Measurements from ENCODE around the gene MGRN1.

MGRN1 gene

GRCh38 chr16:4624015-4624826 lies at the start of gene MGRN1:
Gene MGRN1, plus strand, starts transcription at chr16:4624826. Its CDS starts 135 bp downstream, at chr16:4624961.
- DNase-seq = peak; percentile 96
- Mint-ChIP-seq H3K27ac (peak within 1 kb of the TSS; percentile 98), H3K4me3 (peak within 1 kb of the TSS; percentile 98), H3K36me3 (peaks cover 20% of the 10 kb centered on the region), H3K4me1 (peaks cover 40% of the 10 kb centered on the region), H3K9me3 (no peaks in the 10 kb centered on the region), H3K27me3 (no peaks in the 10 kb centered on the region)
- CTCF ChIA-PET = interaction anchor here (0.6 to 2.9 kb wide), 18 partner anchors 8 to 332 kb away, joined by 3 to 13 read pairs (median 4); partner anchors contain the start of genes HMOX2 and UBALD1

- H3K36me3 Mint-ChIP-seq = no peaks in the 10 kb centered on the region
- CTCF ChIA-PET = interaction anchor here (1.1 to 2.0 kb wide), 3 partner anchors 11 to 70 kb away, joined by 3 to 5 read pairs (median 4); no protein-coding TSS in a partner anchor
- peaks cover 9% of the 10 kb centered on the region for H3K4me1 Mint-ChIP-seq
- no peak overlapping the region for H3K27ac Mint-ChIP-seq
- DNase-seq = peak; percentile 26
- peaks cover 11% of the 10 kb centered on the region for H3K27me3 Mint-ChIP-seq
- no peak overlapping the region for H3K4me3 Mint-ChIP-seq
- no peaks in the 10 kb centered on the region for H3K9me3 Mint-ChIP-seq
Observed at GRCh38 chr16:4574919-4575705, 49.5 kb upstream of the MGRN1 start.

- peaks cover 9% of the 10 kb centered on the region for H3K4me1 Mint-ChIP-seq
- no peak for DNase-seq
- CTCF ChIA-PET = no interaction called here
- H3K27ac Mint-ChIP-seq = no peak overlapping the region
- H3K4me3 Mint-ChIP-seq = no peak overlapping the region
- H3K36me3 Mint-ChIP-seq = no peaks in the 10 kb centered on the region
- H3K27me3 Mint-ChIP-seq = peaks cover 10% of the 10 kb centered on the region
- no peaks in the 10 kb centered on the region for H3K9me3 Mint-ChIP-seq
Observed at GRCh38 chr16:4576008-4576407, 48.6 kb upstream of the MGRN1 start.

- DNase-seq = no peak
- Mint-ChIP-seq H3K27ac (no peak overlapping the region), H3K36me3 (no peaks in the 10 kb centered on the region), H3K4me1 (peaks cover 9% of the 10 kb centered on the region), H3K9me3 (no peaks in the 10 kb centered on the region), H3K27me3 (peaks cover 4% of the 10 kb centered on the region), H3K4me3 (no peak overlapping the region)
- CTCF ChIA-PET = interaction anchor here (1.4 kb wide), 1 partner anchor 73 kb away, joined by 4 read pairs; no protein-coding TSS in a partner anchor
Observed at GRCh38 chr16:4578961-4579530, 45.6 kb upstream of the MGRN1 start.

DNA sequence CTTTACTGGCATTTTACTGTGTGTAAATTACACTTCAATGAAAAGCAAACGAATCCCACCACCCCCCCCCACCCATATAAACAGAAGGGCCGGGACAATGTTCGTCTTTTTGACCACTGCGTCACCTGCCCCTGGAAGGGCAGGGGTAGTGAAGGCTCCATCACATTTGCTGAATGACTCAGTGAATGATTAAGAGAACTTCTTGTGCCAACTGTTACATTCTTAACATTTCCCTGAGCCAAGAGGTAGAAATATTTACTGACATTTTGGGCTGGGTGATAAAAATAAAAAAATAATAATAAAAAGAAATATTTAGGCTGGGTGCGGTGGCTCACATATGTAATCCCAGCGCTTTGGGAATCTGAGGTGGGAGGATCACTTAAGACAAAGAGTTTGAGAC lies 44.4 kb upstream of the MGRN1 start:
- CTCF ChIA-PET = no interaction called here

DNA sequence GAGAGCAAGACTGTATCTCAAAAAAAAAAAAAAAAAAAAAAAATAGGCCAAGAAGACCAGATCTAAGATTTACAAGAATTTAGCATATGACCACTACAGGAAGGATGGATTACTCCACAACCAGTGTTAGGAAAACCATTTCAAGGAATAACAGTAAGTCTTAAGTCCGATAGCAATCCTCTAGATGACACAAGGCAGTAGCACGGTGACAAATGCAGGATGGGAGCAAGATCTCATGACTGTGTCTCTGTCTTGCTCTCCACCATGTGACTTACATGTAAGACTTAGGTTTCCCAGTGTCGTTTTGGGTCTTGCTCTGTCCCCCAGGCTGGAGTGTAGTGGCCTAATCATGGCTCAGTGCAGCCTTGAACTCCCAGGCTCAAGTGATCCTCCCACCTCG lies 40.7 kb upstream of the MGRN1 start:
- Mint-ChIP-seq H3K36me3 (no peaks in the 10 kb centered on the region), H3K27me3 (peaks cover 39% of the 10 kb centered on the region), H3K9me3 (peaks cover 3% of the 10 kb centered on the region), H3K4me1 (peaks cover 4% of the 10 kb centered on the region), H3K27ac (no peak overlapping the region), H3K4me3 (no peak overlapping the region)
- CTCF ChIA-PET = interaction anchor here (3.0 to 5.0 kb wide), 2 partner anchors 69 to 76 kb away, joined by 10 to 83 read pairs; no protein-coding TSS in a partner anchor
- no peak for DNase-seq

More for the DNA sequence above, 44.4 kb upstream of the MGRN1 start:
- H3K27ac Mint-ChIP-seq = no peak overlapping the region
- no peaks in the 10 kb centered on the region for H3K36me3 Mint-ChIP-seq
- H3K9me3 Mint-ChIP-seq = no peaks in the 10 kb centered on the region
- H3K27me3 Mint-ChIP-seq = peaks cover 5% of the 10 kb centered on the region
- H3K4me3 Mint-ChIP-seq = no peak overlapping the region
- H3K4me1 Mint-ChIP-seq = no peaks in the 10 kb centered on the region
- DNase-seq = no peak

- peaks cover 3% of the 10 kb centered on the region for H3K9me3 Mint-ChIP-seq
- CTCF ChIA-PET = interaction anchor here (0.7 to 5.0 kb wide), 15 partner anchors 9 to 329 kb away, joined by 3 to 83 read pairs (median 4); no protein-coding TSS in a partner anchor
- H3K4me3 Mint-ChIP-seq = no peak overlapping the region
- H3K4me1 Mint-ChIP-seq = peaks cover 4% of the 10 kb centered on the region
- no peak overlapping the region for H3K27ac Mint-ChIP-seq
- H3K27me3 Mint-ChIP-seq = peaks cover 41% of the 10 kb centered on the region
- H3K36me3 Mint-ChIP-seq = no peaks in the 10 kb centered on the region
- no peak for DNase-seq
Observed at GRCh38 chr16:4586291-4586690, 38.3 kb upstream of the MGRN1 start.

DNA sequence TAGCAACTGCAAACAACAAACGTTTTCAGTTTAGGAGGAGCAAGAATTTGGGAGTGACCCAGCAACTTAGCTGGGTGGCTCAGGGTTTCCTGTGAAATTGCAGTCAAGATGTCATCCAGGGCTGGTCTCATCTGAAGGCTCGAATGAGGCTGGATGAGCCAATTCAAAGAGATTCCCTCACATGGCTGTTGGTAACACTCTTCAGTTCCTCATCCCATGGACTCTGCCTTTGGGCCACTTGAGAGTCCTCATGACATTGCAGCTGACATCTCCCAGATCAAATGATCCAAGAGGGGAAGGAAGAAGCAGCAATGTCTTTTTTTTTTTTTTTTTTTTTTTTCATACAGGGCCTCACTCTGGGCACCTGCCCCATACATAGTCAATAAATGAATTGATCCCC lies 36.2 kb upstream of the MGRN1 start:
- Mint-ChIP-seq H3K36me3 (no peaks in the 10 kb centered on the region), H3K4me1 (peaks cover 4% of the 10 kb centered on the region), H3K27me3 (peaks cover 41% of the 10 kb centered on the region), H3K4me3 (no peak overlapping the region), H3K27ac (no peak overlapping the region), H3K9me3 (peaks cover 3% of the 10 kb centered on the region)
- CTCF ChIA-PET = interaction anchor here (5.0 kb wide), 1 partner anchor 81 kb away, joined by 83 read pairs; no protein-coding TSS in a partner anchor
- no peak for DNase-seq

GRCh38 chr16:4588961-4589360 lies 35.7 kb upstream of the MGRN1 start:
- no peak for DNase-seq
- peaks cover 4% of the 10 kb centered on the region for H3K4me1 Mint-ChIP-seq
- CTCF ChIA-PET = interaction anchor here (0.7 to 5.0 kb wide), 2 partner anchors 81 to 307 kb away, joined by 3 to 83 read pairs; no protein-coding TSS in a partner anchor

GRCh38 chr16:4591191-4591590 lies 33.4 kb upstream of the MGRN1 start:
- Mint-ChIP-seq H3K27ac (no peak overlapping the region), H3K4me3 (no peak overlapping the region), H3K9me3 (peaks cover 3% of the 10 kb centered on the region), H3K4me1 (no peaks in the 10 kb centered on the region), H3K36me3 (no peaks in the 10 kb centered on the region), H3K27me3 (peaks cover 38% of the 10 kb centered on the region)
- no peak for DNase-seq
- CTCF ChIA-PET = no interaction called here

More at GRCh38 chr16:4588961-4589360, 35.7 kb upstream of the MGRN1 start:
- no peaks in the 10 kb centered on the region for H3K36me3 Mint-ChIP-seq
- no peak overlapping the region for H3K4me3 Mint-ChIP-seq
- peaks cover 41% of the 10 kb centered on the region for H3K27me3 Mint-ChIP-seq
- H3K27ac Mint-ChIP-seq = no peak overlapping the region
- H3K9me3 Mint-ChIP-seq = peaks cover 3% of the 10 kb centered on the region

- H3K36me3 Mint-ChIP-seq = no peaks in the 10 kb centered on the region
- CTCF ChIA-PET = no interaction called here
- H3K27me3 Mint-ChIP-seq = peaks cover 35% of the 10 kb centered on the region
- no peak overlapping the region for H3K27ac Mint-ChIP-seq
- peaks cover 3% of the 10 kb centered on the region for H3K9me3 Mint-ChIP-seq
- H3K4me3 Mint-ChIP-seq = no peak overlapping the region
- H3K4me1 Mint-ChIP-seq = no peaks in the 10 kb centered on the region
- DNase-seq = no peak
Observed at GRCh38 chr16:4591706-4592470, 32.7 kb upstream of the MGRN1 start.

GRCh38 chr16:4593086-4593485 lies 31.5 kb upstream of the MGRN1 start:
- H3K4me3 Mint-ChIP-seq = no peak overlapping the region
- no peaks in the 10 kb centered on the region for H3K4me1 Mint-ChIP-seq
- no peak overlapping the region for H3K27ac Mint-ChIP-seq
- CTCF ChIA-PET = no interaction called here
- H3K9me3 Mint-ChIP-seq = peaks cover 1% of the 10 kb centered on the region
- H3K27me3 Mint-ChIP-seq = peaks cover 29% of the 10 kb centered on the region
- no peak for DNase-seq
- no peaks in the 10 kb centered on the region for H3K36me3 Mint-ChIP-seq

All from activated naive CD4-positive, alpha-beta T cell treated with anti-CD3 and anti-CD28 coated beads, Interleukin-2, amount 10 ng/mL, durations not matched to agents 7 days and 5 days (primary cell).